HG03060 (cell line): ENCODE results near the gene PARVA.

Experiments used
- ATAC-seq: cut with Tn5 transposase; IDR thresholded peaks from one replicate; pipeline ENCODE4 v1.9.1; 2021; ENCODE audit warnings: low read depth, moderate number of reproducible peaks; ENCODE audit not compliant: unreplicated experiment

The PARVA gene

DNA sequence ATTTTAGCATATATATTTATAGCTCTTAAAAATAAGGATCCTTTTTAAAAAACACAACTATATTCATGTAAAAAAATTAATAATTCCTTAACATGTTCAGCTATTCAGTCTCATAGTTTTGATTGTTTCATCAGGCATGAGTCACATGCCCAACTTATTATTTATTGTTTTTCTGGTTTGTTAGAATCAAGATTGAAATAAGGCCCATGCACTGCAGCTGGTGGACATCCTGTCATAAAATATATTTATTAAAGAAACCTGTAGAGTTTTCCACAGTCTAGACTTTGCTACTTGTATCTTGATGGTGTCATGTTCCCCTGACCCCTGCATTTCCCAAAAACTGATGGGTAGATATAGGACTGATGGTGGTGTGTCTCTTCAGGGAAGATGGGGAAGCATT, 77.4 kb downstream of the PARVA start:
- no peak for ATAC-seq

DNA sequence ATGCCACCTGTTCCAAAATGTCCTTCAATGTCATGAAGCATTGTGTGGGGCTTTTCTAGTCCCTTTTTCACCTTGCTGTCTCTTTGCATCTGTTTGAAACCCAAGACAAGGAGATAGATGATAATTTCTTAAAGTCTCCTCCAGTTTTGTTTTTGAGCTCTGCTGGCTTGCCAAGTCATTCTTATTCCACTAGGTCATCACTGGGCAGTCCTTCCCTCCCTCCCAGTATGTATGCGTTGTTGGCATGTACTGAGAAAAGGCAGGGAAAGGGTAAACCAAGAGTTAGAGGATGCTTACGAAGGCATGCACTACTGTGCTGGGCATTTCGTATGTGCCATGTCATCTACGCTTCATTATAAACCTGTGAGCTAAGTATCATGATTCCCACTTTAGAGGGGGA, 78.6 kb downstream of the PARVA start:
- no peak for ATAC-seq

DNA sequence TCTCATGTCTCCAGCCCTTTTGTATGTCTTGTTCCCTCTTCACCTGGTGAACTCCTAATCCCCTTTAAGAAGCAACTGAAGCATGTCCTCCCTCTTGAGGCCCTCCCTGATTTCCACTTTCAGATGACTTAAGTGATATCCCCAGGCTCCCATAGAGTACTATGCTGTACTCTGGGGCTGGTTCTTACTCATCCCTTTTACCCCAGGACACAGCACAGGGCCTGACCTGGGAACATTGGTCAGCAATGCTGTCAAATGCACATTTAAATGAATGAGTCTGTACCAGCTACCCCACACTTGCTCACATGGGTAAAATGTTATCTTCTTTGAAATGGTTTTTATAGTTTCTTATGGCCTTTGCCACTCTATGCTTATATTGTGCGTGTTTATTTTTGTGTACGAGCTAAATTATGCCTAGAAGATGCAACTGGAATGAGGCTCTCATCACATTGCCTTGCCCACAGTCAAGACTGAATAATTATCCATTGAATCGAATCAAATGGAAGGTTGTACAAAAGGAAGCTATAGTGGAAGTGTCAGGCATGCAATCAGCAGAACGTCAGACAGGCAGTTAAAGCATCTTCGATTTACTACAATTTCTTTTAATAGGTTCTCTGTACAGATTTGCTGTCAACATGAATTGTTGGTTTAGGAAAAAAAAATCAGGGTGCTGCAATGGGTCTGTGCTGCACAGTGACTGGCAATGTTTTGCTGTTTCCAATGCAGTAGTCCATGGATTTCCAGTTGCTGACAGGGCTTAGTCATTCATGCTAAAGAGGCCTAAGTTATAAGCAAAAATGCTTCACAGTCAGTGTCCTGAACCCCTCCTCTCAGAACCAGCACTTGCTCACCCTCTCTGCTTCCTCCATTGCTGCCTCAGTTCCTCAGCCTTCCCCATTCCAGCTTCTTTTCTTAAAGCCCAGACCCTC, 79.5 kb downstream of the PARVA start:
- ATAC-seq: no peak

DNA sequence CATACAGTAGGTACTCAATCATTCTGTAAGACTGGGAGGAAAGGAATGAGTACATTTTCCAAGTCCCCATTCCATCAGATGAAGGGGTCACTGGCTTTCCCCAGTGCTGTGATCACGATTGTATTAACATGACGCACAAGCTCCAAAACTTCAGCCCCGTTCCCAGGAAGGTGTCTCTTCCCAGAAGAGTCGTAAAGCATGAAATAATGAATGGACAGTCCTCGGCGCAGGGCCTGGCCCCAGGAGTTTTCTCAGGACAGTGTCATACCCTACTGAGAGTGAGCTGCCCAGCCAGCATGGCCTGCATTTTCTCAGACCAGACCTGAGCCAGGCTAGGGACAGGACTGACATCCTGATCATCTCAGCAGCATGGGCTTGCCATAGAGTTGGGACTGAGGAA, 80.7 kb downstream of the PARVA start:
- no peak for ATAC-seq

DNA sequence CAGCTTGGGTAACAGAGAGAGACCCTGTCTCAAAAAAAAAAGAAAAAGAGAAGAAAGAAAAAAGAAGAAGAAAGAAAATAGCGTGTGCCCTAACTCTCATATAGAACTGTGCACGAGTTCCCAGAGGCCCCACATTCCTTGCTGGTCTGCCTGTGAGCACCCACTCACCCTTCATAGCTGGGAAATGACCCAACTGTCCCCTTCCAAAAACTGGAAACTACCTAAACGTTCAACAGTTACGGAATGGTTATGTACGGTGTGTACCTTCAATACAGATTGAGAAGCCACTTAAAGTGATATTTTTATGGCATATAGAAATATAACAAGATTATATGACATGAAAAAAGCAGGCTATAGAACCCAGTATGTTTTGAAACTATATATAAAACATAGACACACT, 82.0 kb downstream of the PARVA start:
- no peak for ATAC-seq

DNA sequence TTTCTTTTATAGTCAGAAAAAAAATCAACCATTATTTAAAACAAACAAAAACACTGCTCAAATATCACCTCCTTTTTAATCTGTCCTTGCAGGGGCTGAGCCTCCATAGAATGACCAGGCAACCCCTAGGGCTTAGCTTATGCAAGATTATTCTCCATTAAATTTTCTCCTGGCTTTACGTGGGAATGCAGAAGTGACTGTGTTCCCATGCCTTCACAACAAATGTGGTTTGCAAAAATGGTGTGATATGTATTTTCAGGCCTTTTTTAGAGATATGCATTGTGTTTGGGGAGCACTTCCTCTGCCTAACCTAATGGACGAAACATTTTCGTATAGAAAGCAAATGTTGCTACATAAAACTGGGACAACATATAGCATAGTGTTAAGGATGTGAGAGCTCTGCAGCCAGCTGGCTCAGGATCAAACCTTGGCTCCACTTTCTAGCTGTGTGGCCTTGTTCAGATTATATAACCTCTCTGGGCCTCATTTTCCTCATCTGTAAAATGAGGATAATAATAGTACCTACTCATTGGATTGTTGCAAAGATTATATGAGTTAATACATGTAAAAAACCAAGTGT, 82.6 kb downstream of the PARVA start:
- ATAC-seq: no peak

DNA sequence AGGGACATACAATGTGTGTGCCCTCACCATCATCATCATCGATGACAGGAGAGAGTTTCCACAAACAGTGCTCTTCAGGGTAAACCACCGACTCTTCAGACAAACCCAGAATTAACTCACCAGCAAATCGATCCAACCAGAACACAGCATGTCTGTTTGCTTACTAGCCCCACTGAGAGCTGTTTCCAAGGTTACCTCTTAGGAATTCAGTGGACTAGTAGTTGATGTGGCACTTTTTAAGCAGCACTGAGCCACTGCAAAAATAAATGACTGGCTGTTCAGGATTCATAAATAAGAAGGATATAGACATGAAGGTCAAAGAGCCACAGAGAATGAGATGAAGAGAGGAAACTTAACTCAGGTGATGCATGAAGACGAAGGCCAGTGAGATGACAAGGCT, 83.1 kb downstream of the PARVA start:
- ATAC-seq: no peak

DNA sequence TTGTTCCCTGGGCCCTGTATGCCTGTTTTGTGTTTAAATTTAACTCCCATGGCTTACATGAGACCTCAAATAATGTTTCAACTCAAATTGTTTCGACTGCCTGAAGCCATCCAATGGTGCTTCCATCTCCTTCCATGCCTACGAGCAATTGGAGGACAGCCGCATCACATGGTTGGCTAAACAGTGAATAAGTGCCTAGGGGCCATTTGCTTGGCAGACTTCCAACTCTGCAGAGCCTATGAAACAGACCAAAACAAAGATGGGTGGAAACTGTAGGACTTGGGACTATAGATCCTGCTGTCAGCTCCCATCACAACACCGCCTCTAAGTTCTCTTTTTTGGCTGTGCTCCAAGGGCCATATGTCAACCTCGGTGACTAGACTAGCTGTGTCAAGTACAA, 84.1 kb downstream of the PARVA start:
- ATAC-seq: no peak

DNA sequence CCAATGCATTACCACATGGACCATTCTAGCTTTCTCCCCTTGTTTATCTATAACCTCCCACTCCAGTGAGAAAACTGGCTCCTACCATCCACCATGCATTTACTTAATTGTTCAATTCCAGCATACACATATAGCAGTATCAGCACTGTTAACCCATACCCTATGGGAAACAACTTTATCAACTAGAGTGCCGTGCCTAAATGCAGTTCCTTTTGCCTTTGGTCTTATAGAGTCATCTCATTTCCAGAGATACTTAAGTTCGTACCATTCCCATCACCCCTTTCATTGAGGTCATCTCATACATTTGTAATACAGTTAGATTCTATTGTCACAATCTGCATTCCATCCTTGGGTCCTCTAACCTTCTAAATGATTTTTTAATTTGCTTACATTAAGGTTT, 86.9 kb downstream of the PARVA start:
- ATAC-seq: no peak

DNA sequence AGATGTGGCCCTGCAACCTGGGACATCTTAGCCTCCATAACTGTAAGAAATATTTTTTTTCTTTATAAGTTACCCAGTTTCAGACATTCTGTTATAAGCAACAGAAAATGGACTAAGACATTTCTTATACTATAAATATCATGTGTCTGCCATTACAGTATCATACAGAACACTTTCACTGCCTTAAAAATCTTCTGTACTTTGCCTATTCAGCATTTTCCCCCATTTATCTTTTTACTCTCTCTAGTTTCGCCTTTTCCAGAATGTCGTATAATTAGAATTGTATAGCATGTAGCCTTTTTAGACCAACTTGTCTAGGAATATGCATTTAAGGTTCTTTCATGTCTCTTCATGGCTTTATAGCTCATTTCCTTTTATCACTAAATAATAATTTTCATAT, 88.0 kb downstream of the PARVA start:
- no peak for ATAC-seq

DNA sequence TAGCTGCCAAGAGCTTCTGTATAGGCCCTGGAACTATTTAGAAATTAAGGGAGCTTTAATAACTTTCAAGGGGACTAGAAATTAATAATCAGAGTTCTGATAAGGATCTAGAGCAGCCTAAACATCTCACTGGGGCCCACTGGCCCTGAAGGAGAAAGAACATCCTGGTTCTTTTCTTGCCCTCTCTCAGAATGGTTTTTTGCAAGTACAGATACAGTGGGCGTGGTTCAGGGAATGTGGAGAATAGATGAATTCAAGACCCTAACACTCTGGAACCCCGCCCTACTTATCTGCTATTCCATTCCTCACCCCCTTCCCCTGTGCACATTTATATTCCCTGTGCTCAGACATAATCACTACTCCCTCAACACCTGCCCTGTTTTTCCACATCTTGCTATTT, 90.2 kb downstream of the PARVA start:
- ATAC-seq: no peak

DNA sequence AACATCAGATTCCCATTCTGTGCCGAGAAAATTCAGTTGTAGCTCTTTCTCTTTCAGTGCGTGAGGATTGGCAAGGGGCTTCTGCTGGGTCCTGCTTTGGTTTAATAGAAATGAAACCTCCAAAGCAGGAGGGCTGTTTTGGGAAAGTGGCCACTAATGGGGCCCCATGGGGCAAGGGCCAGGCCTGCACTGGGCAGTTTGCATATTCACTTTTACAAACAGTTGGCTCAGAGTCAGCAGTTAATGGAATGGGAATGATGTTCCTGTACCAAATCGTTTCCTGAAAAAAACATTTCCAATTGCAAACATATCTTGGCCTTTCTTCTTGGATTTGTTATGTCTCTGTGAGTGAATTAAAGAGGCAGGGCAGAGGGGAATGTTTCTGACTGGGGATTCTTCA, 92.1 kb downstream of the PARVA start:
- ATAC-seq: no peak

DNA sequence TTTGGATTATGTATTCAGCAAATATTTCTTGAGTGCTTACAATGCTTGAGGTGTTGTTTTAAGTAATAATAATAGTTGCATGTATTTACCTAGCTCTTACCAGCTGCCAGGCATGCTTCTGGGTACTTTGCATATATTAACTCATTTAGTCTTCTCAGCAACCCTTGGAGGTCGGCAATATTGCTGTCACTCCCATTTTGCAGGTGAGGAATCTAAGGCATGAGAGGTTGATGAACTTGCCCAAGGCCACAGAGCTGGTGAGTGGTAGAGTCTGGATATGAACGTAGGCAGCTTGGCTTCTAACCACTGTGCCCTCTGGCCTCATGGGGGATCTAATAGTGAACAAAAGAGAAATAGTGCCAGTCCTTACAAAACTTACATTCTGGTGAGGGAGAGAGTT, 92.9 kb downstream of the PARVA start:
- no peak for ATAC-seq

DNA sequence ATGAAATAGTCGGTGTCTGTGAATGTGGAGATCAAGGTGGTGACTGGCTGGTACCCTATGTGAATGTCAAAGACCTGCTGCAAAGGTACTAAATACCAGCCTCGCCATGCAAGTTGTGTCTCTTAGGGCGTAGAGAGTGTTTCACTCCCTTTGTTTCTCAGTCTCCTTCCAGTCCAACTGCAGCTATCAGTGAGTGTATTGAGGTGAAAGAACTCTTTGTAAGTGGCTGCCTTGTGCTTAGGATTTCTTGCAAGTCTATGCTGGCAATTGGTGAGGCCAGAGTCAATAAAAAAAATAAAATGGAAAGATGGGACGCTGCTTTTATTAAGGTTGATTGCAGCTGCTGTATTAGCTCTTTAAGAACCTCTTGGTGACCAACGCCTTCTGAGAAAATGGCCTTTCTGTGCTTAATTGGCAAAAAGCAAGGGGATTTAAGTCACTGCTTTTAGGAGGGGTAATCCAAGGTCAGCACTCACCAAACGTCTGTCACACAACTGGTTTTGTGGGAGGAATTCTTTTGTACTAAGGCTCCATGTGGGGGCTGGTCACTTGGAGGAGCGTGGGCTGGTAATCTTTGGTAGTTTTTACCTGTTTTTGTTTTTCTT, 95.1 kb downstream of the PARVA start:
- no peak for ATAC-seq

DNA sequence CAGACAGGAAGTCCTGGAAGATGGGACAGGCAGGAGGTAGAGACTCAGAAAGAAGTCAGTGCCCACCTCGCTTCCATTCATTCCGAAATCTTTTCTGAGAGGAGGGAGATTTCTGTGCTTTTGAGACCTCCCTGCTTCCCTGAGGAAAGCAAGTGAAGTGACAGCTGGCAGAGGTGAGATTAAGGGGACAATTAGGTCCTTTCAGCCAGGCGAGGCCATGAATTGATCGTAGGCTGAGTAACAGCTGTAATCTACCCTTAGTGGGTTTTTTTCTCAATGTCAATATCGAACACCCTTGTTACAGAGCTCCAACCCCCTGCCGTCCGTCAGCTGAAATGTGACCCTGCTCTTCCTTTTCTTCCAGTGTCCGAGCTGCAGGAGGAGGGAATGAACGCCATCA, 96.0 kb downstream of the PARVA start:
- ATAC-seq: no peak

DNA sequence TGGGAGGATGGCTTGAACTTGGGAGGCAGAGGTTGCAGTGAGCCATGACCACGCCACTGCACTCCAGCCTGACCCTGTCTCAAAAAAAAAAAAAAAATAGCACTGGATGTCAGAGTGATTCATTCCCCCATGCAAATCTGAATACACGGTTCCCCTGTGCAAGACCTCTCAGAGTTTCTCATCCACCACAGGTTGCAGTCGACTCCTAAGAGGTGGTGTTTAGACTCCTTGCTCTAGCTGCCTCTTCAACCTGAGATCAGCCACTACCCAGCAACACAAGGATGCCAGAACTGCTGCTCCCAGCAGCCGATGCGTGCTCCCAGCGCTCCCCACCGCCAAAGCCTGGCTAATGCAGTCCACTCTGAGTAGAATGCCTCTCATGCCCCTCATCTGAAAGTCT, 97.5 kb downstream of the PARVA start:
- ATAC-seq: no peak

DNA sequence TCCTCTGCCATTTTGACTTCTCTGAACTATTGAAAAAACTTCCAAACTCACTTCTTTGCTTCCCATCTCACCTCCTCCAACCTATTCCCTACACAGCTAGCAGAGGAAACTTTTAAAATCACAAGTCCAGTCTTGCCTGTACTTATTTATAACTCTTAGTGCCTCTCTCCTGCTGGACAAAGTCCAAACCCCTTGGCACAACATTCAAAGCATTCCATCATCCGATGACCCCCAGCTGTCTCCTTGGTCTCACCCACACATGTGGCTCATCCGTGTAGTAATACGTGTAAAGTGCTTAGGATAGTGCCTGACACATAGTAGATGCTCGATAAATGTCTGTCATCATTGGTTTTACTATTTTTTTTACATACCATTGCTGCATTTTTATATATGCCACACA, 101.4 kb downstream of the PARVA start:
- ATAC-seq: no peak

DNA sequence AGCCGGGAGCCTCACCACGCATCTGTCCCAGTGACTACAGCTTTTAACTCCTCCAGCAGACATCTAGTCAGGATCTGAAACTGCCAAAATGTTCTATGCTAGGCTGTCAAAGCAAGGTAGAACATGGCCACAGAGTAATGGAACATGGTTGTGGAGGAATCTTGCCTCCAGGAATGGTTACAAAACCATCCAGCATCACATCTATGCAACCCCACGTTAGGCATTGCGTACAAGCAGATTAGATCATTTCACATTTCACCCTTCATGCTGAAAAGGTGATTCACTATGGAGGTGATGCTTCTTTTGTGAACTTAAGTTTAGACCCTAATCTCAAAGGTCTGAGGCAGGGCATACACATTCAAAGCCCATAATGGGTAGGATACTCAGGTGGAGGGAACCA, 103.0 kb downstream of the PARVA start:
- ATAC-seq: no peak

DNA sequence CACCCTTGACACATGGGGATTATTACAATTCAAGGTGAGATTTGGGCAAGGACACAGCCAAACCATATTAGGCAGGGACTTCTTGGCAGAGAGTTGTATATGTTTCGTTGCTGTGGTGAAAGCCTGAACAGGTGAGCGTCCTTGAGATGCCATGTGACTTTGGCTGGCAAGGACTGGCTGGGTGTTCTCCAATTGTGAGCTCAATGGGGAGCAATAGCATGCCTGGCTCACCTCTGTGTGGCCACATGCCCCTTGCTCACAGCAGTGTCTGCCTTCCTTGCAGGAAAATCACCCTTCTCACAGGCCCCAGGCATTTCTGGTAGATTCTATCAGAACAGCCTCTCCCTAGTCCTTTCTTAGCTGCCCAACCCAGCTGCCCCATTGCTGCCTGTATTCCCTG, 105.5 kb downstream of the PARVA start:
- no peak for ATAC-seq

DNA sequence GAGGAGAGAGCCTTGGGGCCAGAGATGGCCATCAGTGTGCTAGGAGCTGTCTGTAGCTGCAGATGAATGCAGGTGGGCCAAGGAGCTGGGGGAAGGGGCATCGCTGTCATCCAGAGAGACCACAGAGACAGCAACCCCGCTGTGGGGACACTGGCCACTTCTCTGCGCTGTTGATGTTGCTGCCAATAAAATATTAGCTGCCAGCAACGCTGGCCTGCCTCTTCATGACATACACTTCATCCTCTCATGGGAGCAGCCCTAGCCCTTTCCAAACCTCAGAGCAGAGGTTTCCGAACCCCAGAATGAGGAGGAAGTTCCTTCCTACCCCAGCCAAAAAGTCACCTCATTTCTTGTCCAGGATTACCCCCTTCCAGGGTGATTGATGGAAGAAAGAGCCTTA, 106.2 kb downstream of the PARVA start:
- no peak for ATAC-seq

DNA sequence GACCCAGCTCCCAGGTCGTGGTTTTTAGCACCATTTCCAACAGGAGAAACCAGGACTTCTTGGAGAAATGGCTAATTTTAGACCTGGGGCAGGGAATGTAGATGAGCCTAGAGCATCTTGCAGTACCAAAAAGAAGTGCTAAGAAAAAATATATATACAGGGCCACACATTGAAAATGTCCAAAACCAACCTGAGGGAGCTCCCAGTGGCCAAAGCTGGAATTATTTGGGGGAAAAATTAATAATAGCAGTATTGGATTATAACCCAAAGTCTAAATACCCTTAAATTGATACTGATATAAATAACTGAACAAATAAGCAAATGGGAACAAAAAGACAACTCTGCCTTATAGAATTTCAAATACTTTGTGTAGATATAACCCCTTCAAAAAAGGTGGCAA, 108.0 kb downstream of the PARVA start:
- no peak for ATAC-seq

DNA sequence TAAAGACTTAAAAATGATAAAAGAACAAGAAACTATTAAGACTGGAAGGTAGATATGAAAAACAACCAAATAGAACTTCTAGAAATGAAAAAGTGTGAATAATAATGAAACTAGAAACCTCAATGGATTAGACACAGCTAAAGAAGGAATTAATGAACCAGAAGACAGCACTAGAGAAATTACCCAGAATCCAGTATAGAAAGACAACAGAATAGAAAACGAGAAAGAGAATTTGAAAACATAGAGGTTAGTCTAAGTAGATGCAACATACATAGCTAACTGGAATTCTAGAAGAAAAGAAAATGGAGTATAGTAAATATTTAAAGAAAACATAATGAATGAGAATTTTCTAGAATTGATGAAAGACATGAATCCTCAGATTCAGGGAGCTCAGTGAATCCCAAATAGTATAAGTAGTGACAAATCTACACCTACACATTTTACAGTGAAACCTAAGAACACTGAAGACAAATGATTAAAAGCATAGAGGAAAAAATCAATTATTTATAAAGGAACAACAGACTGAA, 111.9 kb downstream of the PARVA start:
- no peak for ATAC-seq
